GM12878 (cell line): ENCODE measurements around the gene MYH9. TPM values are rescaled to one million over a fixed set of nuclear protein-coding genes. Genes with fewer than 3 reads are reported as not detected.
A peak's percentile ranks its signal among the peaks of the same experiment; 100 is the strongest.

Experiments used
- BMI1 ChIP-seq: fragments of 450-650 bp; IDR thresholded peaks from 2 replicates; pipeline ENCODE4 v1.6.1; 2016; ENCODE audit warnings: mild to moderate bottlenecking, moderate library complexity, borderline replicate concordance
- CBX5 ChIP-seq: sonication (generic); IDR thresholded peaks from 2 replicates; pipeline ENCODE4 v1.6.1; 2016; ENCODE audit warnings: low read depth, moderate library complexity, mild to moderate bottlenecking, inconsistent platforms
- E4F1 ChIP-seq: fragments of 450-650 bp; IDR thresholded peaks from 2 replicates; pipeline ENCODE4 v1.6.1; 2018; ENCODE audit warnings: borderline replicate concordance, mild to moderate bottlenecking; ENCODE audit not compliant: partially characterized antibody
- EED ChIP-seq: sonication (generic); IDR thresholded peaks from 2 replicates; pipeline ENCODE4 v1.6.1; 2016; ENCODE audit warnings: antibody characterized with exemption, low read depth
- ETV6 ChIP-seq, 2 experiments: fragments of 450-650 bp in 1 of 2; IDR thresholded peaks in 1 of 2; conservative IDR thresholded peaks in 1 of 2; 2 replicates each; pipeline ENCODE4 v1.6.1; 2014; ENCODE audit warnings: antibody characterized with exemption in 1 of 2, borderline replicate concordance in 1 of 2, low read depth in 1 of 2, mild to moderate bottlenecking in 1 of 2, moderate library complexity in 1 of 2
- HCFC1 ChIP-seq: fragments of 150-350 bp; IDR thresholded peaks from 2 replicates; pipeline ENCODE4 v1.6.1; 2014; ENCODE audit warnings: low read length
- JUND ChIP-seq: IDR thresholded peaks from 2 replicates; pipeline ENCODE4 v1.6.1; 2012; ENCODE audit warnings: low read depth, mild to moderate bottlenecking, low read length, improper control_type of control experiment, moderate library complexity
- KLF5 ChIP-seq: fragments of 450-650 bp; IDR thresholded peaks from 2 replicates; pipeline ENCODE4 v1.6.1; 2014; ENCODE audit warnings: mild to moderate bottlenecking; ENCODE audit not compliant: partially characterized antibody
- NKRF ChIP-seq: fragments of 450-650 bp; conservative IDR thresholded peaks from 2 replicates; pipeline ENCODE4 v1.6.1; 2017; ENCODE audit warnings: mild to moderate bottlenecking, moderate library complexity
- PAX5 ChIP-seq: IDR thresholded peaks from 2 replicates; pipeline ENCODE4 v1.6.1; 2011; ENCODE audit warnings: low read depth, low read length, borderline replicate concordance
- PML ChIP-seq: IDR thresholded peaks from 2 replicates; pipeline ENCODE4 v1.6.1; 2012; ENCODE audit warnings: low read length, inconsistent platforms
- RAD21 ChIP-seq: IDR thresholded peaks from 2 replicates; pipeline ENCODE4 v1.6.1; 2011; ENCODE audit warnings: mild to moderate bottlenecking, low read depth, low read length, moderate library complexity; ENCODE audit not compliant: insufficient read depth
- RB1 ChIP-seq: fragments of 450-650 bp; formaldehyde crosslinking; IDR thresholded peaks from 2 replicates; pipeline ENCODE4 v1.6.1; 2017; ENCODE audit warnings: mild to moderate bottlenecking, borderline replicate concordance
- SMAD5 ChIP-seq: IDR thresholded peaks from 2 replicates; pipeline ENCODE4 v1.6.1; 2016; ENCODE audit warnings: antibody characterized with exemption, low read depth
- SREBF2 ChIP-seq: IDR thresholded peaks from 2 replicates; pipeline ENCODE4 v1.6.1; 2012; ENCODE audit warnings: mild to moderate bottlenecking, low read length
- TAF1 ChIP-seq: IDR thresholded peaks from 2 replicates; pipeline ENCODE4 v1.6.1; 2011; ENCODE audit warnings: mild to moderate bottlenecking, low read depth, low read length, borderline replicate concordance
- TBL1XR1 ChIP-seq: IDR thresholded peaks from 2 replicates; pipeline ENCODE4 v1.6.1; 2012; ENCODE audit warnings: low read depth, low read length, improper control_type of control experiment
- ZBTB11 ChIP-seq: fragments of 450-650 bp; formaldehyde crosslinking; IDR thresholded peaks from 2 replicates; pipeline ENCODE4 v1.5.0; 2022; ENCODE audit warnings: mild to moderate bottlenecking, missing genetic modification characterization
- ZBTB33 ChIP-seq: fragments of 450-650 bp; IDR thresholded peaks from 2 replicates; pipeline ENCODE4 v1.6.1; 2017; ENCODE audit warnings: mild to moderate bottlenecking
- ZNF207 ChIP-seq: fragments of 450-650 bp; IDR thresholded peaks from 2 replicates; pipeline ENCODE4 v1.6.1; 2014; ENCODE audit warnings: antibody characterized with exemption, mild to moderate bottlenecking, borderline replicate concordance
- ZNF217 ChIP-seq: fragments of 450-650 bp; IDR thresholded peaks from 2 replicates; pipeline ENCODE4 v1.6.1; 2017; ENCODE audit warnings: antibody characterized with exemption, mild to moderate bottlenecking
- polyA plus RNA-seq, 11 experiments: library from polyadenylated mRNA; depleted of rRNA in 4 of 11; unstranded in 6 of 11; stranded (reverse) in 5 of 11; fragments of >200 nt; fragmentation: Nextera tagmentation in 4 of 11; fragmentation: Illumina TruSeq in 1 of 11; extraction: Ambion mirVana in 4 of 11; extraction: Trizol in 1 of 11; gene quantifications; 1 replicate in 1 of 11; 2 replicates in 10 of 11; pipeline versions ENCODE4 v1.2.1 to v1.2.3, GENCODE V29; 2011 to 2016; ENCODE audit warnings: inconsistent platforms in 2 of 11, missing spikeins in 2 of 11, low read depth in 1 of 11
- total RNA-seq, 4 experiments: library from RNA; depleted of rRNA in 3 of 4; stranded (reverse); fragments of >200 nt in 3 of 4; fragmentation: Illumina TruSeq in 1 of 4; extraction: Trizol in 1 of 4; gene quantifications; 2 replicates each; pipeline versions ENCODE4 v1.2.1 to v1.2.3, GENCODE V29; 2013 to 2021

MYH9 gene
- total and polyA plus RNA-seq, 10 of the 15 experiments (the other 5 are each of a cell fraction or from before 2014, with no cell fraction given): 5.1 to 525 (median 145) TPM

- TF ChIP-seq ZBTB11 (CRISPR knock-in tag) (no peak), CBX5 (0 out of 2 replicates have a peak, but pooled peaks have one; percentile 12), RB1 (no peak), ZBTB33 (no peak), ZNF217 (no peak), PML (peak; percentile 75; the same call in 1 of the 2 replicates), NKRF (no peak; the same call in 1 of the 2 replicates), TAF1 (0 out of 2 replicates have a peak, but pooled peaks have one; percentile 39), JUND (0 out of 2 replicates have a peak, but pooled peaks have one; percentile 8), ETV6 (conservative IDR thresholded peaks at IDR 0.05 in 1 of 2, IDR thresholded peaks at IDR 0.05 in 1 of 2; ENCODE audit: borderline replicate concordance in 1 of 2, low read depth in 1 of 2) (peak in 1 of 2 experiments; percentile 55; a peak in 1 of 4 replicates), ZNF207 (no peak), EED (peak; percentile 90), HCFC1 (no peak), PAX5 (peak; percentile 59; the same call in 1 of the 2 replicates), SMAD5 (peak; percentile 25; the same call in 1 of the 2 replicates), TBL1XR1 (peak; percentile 87; the same call in 1 of the 2 replicates), RAD21 (no peak), KLF5 (no peak), E4F1 (no peak), BMI1 (no peak), SREBF2 (no peak)
Measured at GRCh38 chr22:36386351-36386899, 1.3 kb downstream of the MYH9 start (continued).
